Activated CD8-positive, alpha-beta memory T cell treated with anti-CD3 and anti-CD28 coated beads for 1 hour (primary cell): ENCODE measurements around the gene RPN2.

Source experiments
- DNase-seq, 2 donors: peaks; one replicate each; pipeline ENCODE4 v3.0.0-alpha.2; 2020; ENCODE audit warnings: low read depth in 1 of 2; ENCODE audit errors: extremely low read depth in 1 of 2

The RPN2 gene

DNA sequence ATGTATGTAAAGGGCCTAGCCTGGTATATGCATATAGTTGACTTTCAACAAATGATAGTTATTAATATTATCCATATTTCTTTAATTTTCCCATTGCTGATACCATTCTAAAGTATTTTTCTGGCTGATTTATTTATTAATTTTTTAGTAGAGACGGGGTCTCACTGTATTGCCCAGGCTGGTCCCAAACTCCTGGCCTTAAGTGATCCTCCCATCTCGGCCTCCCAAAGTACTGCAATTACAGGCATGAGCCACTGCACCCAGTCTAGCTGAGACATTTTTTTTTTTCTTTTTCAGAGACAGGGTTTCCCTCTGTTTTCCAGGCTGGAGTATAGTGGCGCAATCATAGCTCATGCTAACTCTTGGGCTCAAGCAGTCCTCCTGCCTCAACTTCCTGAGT, 30.1 kb downstream of the RPN2 start:
- DNase-seq: no peak

DNA sequence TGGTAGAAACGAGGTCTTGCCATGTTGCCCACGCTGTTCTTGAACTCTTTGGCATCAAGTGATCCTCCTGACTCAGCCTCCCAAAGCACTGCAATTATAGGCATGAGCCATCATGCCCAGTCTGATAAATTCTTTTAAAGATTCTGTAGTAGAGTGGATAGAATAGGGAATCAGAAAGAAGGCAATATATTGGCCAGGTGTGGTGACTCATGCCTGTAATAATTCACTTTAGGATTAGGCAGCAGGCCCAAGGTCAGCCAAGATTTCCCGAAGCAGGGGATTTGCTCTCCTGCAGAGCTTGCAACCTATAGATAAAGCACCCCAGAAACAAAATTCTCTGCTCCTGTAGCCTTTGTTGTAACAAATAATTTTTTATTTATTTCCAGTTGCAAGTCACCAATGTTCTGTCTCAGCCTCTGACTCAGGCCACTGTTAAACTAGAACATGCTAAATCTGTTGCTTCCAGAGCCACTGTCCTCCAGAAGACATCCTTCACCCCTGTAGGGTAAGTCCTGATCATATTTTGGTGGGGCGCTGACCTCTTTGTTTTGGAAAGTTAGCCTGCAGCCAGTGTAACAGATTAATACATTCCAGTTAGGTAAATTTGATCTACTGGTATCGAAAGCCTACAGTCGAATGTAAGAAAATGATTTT, 30.7 kb downstream of the RPN2 start:
- DNase-seq: no peak

DNA sequence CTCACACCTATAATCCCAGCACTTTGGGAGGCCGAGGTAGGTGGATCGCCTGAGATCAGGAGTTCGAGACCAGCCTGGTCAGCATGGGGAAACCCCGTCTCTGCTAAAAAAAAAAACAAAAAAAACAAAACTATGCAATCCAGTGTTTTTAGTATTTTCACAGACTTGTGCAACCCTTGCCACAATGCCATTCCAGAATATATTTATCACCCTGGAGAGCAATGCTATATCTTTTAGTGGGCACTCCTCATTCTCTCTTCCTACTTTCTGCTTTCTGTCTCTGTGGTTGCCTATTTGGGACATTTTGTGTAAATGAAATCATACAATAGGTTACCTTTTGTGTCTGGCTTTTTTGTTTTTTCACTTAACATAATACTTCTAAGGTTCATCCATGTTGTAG, 39.3 kb downstream of the RPN2 start:
- no peak for DNase-seq

DNA sequence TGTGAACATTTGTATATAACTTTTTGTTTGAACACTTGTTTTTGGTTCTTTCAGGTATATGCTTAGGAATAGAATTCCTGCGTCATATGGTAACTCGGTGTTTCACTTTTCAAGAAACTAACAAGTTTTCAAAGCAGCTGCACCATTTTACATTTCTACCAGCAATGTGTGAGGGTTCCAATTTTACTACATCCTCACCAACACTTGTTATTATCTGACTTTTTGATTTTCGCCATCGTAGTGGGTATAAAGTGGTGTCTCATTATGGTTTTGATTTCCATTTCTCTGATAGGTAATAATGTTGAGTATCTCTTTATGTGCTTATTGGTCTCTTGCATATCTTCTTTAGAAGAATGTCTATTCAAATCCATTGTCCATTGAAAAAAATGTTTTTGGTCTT, 39.8 kb downstream of the RPN2 start:
- no peak for DNase-seq

DNA sequence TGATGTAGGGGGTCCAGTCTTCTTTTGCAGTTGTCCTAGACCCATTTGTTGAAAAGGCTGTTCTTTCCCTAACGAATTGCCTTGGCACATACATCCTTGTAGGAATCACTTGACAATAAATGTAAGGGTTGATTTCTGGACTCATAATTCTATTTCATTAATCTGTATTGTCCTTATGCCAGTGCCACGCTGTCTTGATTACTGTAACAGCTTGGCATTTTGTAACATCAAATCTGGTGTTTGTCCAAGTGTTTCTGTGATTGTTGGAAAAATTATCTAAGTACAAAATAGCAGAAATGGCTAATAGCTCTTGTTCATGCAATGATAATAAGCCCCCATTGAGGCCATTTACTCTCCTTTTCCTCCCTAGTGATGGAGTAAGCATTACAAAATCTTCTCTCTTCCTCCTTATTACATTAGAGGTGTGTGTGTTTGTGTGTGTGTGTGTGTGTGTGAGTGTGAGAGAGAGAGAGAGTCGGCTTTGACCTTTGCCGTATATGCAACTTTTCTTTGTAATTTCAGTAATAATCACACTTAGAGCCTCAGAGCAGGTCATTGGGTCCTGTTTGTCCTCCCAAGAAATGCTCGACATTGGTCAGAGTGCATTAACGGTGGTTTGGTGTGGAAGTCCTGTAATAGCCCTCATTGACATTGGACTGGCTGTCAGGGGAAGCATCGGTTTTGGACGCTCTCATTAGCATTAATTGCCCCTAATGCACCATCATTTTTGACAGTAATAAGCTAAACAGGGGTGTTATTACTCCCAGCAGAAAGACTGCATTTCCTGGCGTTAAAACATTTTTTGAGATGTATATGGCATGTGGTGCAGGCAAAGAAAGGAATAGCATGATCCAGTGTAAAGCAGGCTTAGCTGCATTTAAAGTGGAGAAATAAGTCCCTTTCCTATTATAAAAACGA, 40.9 kb downstream of the RPN2 start:
- no peak for DNase-seq

DNA sequence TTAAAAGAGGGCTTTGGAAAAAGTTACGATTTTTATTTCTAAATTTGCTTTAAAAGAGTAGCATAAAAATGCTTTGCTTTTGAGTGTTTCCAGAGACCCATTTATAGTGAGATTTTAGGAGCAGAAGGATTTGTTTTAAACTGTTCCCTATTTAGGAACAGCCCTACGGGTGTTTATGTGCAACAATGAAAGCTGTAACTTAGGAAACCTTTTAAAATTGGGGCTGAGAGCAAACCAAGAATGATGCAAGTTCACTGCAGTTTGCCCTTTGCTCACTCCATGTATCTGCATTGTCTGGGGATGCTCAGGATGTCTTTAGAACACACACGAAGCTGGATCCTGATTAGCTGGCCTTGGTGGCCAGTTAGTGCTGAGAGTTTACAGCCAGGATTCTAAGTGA, 41.6 kb downstream of the RPN2 start:
- no peak for DNase-seq

DNA sequence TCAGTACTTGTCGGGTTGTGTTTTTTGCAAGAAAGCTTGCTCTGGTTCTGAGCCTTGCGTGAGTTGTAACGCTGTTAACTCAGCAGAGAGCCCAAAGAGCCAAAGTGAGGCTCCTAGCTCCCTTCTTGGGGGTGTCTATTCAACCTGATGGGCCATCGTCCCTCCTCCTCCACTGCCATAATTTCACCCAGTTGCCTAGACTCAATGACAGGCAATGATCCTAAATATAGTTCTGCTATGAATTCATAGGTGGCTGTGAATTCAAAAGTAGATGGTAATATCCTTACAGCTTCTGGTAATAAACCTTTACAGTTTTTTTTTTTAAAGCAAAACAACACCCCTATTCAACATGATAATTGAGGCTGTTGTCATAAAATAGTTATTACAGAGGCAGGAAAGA, 43.0 kb downstream of the RPN2 start:
- DNase-seq: no peak

DNA sequence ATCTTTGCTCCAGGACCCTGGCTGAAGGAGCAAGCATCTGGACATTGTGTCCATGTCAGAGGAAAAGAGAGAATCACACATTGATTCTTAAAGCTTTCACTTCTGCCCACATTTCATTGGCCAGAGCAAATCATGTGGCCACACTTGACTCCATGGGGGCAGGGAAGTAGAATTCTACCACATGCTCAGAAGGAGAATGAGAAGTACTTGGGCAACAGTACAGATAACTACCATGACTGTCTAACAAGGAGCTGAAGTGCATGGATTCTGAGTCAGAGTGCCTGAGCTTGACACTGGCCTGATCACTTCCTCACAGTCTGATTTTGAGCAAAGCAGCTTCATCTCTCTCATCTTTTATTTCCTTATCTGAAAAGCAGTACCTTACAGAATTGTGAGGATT, 43.9 kb downstream of the RPN2 start:
- DNase-seq: no peak

DNA sequence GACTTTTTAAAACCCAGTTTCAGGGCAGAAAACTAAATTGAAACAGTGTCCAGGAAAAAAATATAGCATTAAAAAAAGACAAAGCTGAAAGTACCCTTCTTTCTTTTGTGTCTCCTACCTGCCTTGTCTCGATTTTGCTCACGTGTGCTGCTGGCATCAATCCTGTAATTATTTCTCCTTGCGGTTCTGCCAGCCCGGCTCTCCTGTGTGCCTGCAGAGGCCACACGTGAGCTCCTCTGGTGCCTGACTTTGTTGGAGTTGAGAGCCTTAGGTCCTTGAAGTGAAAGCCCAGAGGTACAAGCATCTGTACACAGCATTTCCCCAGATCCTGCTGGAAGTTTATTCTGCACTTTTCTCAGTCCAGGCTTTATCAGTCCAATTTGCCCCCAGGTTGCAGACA, 46.0 kb downstream of the RPN2 start:
- DNase-seq: no peak

DNA sequence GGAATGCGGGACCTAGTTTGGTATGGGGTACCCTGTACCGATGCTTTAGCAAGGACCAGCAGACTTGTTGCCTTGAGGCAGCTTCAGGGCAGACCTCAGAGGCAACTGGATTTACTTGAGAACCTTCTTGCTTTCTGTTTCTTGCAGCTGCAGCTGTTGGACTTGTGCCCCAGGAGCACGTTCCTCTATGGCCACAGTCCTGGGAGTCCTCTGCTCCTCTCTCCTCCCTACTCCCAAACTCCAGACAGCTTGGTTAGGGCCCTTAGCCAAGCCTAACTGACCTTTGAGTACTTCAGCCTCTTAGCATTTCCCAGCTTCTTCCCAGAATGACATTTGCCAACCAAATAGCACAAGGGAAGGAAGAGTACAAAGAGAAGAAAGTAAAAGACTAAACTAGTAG, 47.8 kb downstream of the RPN2 start:
- DNase-seq: no peak

DNA sequence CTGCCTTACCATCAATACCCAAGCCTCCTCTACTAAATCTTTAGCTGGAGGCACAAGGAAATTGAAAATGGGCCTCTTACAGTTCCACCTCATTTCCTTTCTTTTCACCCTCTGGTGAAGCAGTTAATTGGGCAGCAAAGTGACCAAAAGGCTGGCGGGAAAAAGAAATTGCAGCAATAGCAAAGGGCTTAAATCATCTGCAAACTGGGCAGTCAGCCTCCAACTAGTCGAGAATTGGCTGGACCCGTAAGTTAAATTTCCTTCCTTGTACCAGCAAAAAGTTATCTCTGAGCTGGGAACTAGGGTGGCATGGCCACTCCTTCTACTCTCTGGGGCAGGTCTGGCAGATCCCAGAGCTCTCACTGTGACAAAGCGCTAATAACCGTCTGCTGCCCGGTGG, 49.0 kb downstream of the RPN2 start:
- no peak for DNase-seq

DNA sequence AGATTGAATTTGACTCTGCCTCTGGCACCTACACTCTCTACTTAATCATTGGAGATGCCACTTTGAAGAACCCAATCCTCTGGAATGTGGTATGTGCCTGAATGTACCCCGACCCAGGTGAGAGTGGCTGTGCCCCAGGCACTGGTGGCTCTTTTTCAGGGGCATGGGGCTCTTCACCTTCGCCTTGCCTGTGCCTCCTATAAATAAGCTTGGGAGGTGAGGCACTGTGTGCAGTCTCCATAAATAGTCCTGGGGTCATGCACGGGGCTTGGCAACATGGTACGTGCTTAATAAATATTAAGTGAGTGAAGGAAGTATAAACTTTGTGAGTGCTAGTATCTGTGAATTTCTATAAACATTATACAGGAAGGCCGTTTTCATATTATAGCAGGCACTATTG, 49.5 kb downstream of the RPN2 start:
- no peak for DNase-seq

DNA sequence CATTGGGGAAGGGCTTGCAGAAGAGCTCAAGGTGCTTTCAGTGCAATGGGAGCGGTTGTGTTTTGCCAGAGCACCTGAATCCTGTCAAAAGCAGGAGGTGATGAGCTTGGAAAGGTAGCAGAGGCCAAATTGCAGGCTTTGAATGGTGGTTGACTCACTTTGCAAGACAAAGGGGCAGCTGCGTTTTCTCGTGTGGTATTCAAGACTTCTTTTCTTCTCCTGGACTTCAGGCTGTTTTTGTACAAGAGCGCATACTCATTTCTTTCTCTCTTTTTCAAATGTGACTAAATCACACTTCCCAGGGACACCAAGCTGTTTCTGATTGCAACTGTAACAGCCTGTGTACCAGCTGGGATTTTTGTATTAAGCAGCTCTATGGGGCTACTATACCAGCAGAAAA, 50.2 kb downstream of the RPN2 start:
- DNase-seq: no peak

DNA sequence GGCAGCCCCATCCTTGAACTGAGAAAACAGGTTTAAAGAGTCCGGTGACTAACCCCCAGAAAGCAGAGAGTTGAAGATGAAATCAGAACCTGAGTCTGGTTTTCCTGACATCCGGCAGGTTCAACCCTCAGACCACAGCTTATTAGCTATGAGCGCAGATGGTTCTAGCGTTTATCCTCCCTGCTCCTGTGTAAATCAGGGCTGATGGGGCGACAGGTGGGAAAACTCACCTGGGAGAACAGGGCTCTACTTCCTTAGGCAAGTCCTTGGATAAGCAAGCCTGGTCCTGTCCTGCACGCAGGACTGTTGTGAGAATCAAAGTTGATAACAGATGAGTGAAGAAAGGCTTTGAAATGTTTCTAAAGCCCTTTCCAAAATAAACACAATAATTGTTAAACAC, 51.1 kb downstream of the RPN2 start:
- no peak for DNase-seq

DNA sequence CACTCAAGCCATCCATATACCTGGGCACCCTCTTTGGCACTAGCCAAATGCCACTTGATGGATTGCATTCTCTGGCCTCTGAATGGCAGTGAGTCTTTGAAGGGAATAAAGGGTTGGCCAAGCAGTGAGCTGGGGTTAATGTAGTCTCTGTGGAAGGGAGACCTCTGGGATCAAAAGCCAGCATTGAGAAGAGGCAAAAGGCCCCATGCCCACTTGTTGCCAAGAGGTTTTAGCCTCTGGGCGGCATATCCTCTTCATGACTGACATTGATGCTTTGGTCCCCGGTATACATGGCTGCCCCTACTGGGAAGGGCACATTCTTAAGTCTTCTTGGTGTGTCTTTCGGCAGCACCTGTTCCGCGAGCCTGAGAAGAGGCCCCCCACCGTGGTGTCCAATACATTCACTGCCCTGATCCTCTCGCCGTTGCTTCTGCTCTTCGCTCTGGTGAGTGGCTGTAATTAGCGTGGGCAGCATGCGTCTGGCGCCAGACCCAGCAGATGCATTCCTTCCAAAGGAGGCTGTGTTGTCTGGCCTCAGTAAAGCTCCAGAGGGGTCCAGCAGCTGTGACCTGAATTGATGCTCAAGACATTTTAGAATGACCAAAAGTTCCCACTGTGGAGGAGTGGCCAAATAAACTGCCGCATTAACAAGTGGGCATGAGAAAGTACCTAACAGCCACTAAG, 53.0 kb downstream of the RPN2 start:
- DNase-seq: no peak

DNA sequence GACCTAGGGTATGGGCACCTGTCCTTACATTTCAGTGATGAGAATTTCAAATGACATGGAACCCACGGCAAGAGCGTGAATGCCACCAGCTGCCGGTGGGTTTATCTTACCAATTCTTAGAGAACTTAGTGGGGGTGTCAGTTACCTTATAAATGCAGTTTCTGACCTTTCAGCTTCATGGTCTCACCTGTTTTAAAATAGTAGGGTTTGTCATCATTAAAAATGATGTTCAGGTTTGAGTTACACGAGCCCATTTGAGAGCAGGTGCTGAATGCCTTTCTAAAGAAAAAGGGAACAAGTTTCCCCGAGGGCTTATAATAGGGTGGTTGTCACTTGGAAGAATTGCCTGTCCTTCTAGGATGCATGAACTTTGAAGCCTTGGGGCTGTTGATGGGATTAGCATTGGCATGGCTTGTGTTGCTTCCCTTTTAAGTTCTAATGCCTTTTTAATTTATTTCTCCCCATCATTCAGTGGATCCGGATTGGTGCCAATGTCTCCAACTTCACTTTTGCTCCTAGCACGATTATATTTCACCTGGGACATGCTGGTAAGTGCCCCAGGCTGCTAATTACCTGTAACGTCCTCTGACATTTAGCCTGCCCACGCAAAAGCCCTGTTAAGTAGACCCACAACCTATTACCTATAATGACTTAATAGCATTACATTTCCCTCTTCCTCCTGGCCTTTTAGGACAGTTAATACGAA, 54.6 kb downstream of the RPN2 start:
- no peak for DNase-seq

DNA sequence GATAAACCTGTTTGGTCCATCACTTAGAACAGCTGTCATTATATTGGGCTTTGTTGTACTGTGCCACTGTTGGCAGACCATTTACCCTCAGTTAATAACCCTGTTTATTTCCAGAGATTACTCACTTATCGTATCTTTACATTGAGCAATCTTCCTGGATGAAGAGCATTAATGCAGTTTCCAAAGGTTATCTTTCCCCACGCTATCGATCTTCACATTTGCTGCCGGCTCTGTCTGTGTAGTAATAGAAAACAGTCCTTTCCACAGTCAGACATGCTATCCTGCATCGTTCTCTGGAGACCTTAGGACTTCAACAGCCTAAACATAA, 55.1 kb downstream of the RPN2 start:
- no peak for DNase-seq

DNA sequence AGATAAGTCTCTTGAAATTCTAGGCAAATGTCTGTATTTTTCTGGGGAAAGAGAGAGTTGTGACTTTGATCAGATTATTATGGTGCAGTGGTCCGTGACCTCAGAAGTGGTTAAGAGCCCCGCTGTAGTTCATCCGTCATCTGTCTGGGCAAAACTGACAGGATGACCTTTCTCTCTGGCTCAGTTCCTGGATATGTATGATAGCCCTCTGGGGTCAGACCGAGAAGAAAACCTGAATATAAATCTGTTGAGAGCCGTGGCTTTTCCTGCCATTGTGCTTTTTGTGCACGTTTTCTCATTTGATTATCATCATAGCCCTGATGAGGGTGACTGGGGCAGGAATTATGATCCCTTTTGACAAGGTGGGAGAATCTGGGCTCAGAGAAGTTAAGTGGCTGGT, 55.9 kb downstream of the RPN2 start:
- DNase-seq: no peak

DNA sequence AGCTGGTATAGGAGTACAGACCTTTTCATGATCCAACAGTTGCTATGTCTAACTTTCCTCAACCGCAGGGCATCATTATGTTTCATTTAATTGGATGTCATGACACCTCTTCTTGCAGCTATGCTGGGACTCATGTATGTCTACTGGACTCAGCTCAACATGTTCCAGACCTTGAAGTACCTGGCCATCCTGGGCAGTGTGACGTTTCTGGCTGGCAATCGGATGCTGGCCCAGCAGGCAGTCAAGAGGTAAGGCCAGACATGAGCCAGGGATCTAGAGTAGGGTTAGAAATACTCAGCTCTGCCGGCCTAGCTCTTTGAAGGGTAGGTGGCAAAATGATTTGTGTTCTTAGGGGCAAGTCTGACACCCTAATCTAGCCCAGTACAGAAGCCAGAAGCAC, 57.3 kb downstream of the RPN2 start:
- DNase-seq: no peak

DNA sequence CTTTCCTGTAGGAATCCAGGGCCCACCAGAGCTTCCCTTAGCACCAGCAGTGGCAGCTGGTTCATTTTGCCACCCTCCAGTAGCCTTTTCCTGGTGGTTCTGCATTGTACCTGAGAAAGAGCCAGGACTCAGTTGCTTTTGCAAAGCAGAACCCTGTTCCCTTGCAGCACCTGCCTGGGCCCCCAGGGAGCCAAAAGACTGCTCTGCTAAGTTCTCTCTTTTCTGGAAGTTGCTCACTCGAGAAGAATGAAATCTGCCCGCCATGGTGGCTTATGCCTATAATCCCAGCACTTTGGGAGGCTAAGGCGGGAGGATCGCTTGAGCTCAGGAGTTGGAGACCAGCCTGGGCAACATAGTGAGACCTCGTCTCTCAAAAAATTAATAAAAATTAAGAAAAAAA, 58.5 kb downstream of the RPN2 start:
- DNase-seq: no peak

DNA sequence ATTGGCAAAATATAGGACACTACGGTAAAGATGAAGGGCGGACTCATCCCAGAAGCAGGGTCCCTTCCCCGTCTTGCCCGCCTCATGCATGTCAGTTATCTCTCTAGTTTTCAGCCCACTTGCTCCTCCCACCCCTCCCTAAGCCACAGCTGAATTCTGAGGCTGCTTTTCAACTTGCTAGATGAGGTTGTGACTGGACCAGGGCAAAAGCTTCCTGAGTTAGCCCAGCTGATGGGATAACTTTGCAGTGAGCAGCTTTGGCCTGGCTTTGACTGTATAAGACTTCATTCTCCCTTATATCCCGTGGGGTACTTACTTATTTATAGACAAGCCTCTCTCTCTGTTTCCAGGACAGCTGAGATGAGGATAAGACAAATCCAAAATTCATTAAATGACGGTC, 59.3 kb downstream of the RPN2 start:
- DNase-seq: no peak
